K562 (cell line): ENCODE data around the gene PSMG3.

Experiments used
- EZH2 ChIP-seq: IDR thresholded peaks from 2 replicates; pipeline ENCODE4 v1.6.1; 2012; ENCODE audit warnings: low read depth, mild to moderate bottlenecking, inconsistent platforms, low read length, borderline replicate concordance
- JUND ChIP-seq, 2 experiments: IDR thresholded peaks; 2 replicates in 1 of 2; 3 replicates in 1 of 2; pipeline ENCODE4 v1.6.1; 2011; ENCODE audit warnings: borderline replicate concordance in 2 of 2, low read depth in 2 of 2, low read length in 2 of 2, improper control_type of control experiment in 1 of 2, missing biosample characterization in 1 of 2, missing genetic modification characterization in 1 of 2, missing genetic modification reagents in 1 of 2

GRCh38 chr7:1563981-1564602 lies 5.7 kb downstream of the PSMG3 start:
- TF ChIP-seq JUND (IDR thresholded peaks at IDR 0.05; ENCODE audit: borderline replicate concordance, low read depth, low read length) (no peak), JUND (tag; IDR thresholded peaks at IDR 0.05; ENCODE audit: borderline replicate concordance, low read depth, low read length) (no peak), EZH2 (no peak)
